ENCODE results near the gene PWWP2B.

Gene PWWP2B

DNA sequence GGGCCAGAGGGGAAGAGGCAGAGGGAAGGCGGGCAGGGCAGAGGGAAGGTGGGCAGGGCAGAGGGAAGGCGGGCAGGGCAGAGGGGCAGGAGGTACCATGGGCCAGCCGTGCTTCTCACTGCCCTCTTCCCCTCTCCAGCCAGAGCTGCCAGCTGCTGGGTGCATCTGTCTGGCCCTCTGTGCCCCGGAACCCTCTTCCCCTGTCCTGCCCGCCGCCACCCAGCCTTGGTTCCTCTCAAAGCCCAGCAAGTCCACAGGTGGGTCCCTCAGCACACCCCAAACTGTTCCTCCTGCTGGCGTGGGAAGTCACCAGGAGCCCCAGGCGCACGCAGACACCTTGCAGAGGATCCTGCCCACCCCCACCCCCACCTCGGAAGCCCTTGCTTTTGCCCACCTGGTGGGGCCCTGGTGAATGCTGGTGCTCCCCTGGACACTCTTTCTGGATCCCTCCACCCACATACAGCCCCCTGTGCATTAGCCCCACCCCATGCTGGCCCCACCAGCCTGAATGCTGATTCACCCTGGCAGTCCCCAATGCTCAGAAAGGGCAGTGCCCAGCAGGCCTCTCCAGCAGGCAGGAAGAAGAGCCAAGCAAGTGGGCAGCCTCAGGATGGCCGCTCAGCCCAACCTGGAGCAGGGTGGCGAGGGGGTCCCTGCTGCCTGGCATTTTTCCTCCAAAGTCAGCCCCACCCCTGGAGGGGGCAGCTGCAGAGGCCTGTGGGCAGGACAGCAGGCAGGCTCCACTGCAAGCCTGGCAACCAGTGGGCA, 1.9 kb upstream of the PWWP2B start:
- DNase-seq (ENCODE audit: low read depth) = no peak

DNA sequence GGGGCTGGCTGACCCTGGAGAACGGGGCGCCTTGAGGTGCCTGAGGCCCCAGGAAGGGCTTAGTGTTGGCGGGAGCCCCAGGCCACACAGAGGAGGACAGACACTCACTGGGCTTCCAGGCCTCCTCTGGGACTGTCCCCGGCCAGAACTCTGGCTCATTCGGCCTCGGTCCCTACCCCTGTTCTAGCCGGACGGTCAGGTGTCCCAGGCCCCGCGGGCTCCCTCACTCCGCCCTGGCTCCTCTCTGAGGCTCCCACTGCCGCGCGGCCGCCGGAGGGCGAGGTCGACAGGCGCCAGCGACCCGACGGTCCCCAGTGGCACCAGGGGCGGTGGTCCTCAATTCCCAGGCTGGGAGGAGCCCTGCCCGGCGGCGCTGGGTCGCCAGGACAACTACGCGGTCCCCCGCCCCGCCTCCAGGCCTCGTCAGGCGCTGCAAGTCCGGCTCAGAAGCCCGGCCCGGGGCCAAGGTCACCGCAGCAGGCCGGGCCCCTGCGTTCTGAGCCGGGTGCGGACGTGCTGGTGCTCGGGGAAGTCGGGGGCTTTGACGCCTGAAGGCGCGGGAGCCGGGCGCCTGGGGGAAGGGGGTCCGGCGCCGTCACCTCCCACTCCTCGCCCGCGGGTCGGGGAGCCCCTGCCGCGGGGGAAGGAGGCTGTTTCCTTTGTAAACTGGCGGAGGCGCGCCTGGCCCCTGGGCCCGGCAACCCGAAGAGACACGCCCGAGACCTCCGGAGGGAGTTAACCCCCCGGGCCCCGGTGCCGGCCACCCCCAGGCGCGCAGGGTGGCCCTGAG, 1.1 kb upstream of the PWWP2B start:
- DNase-seq (ENCODE audit: low read depth) = no peak

DNA sequence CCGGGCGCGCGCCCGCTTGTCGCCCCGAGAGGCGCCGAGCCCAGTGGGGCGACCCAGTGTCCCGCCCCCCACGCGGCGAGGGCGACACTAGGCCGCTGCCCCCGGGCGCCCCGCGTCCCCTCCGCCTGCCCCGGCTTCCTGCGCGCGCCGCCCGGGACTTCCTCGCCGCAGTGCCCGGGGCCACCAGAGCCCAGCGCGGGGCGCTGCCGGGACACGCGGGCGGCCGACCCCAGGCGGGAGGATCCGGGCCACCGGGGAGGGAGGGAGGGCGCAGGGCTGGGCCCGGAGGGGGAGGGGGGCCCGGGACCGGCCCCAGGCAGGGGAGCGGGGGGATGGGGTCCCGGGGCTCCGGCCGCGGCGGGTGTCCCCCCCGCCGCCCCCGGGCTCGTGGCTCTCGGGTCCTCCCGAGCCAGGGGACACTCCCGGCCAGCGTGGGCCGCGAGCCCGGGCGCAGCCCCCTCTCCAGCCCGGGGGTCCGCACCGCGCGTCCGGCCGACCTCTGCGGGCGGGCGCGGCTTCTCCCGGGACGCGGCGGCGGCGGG, 435 bp upstream of the PWWP2B start:
- DNase-seq (ENCODE audit: low read depth) = no peak

DNA sequence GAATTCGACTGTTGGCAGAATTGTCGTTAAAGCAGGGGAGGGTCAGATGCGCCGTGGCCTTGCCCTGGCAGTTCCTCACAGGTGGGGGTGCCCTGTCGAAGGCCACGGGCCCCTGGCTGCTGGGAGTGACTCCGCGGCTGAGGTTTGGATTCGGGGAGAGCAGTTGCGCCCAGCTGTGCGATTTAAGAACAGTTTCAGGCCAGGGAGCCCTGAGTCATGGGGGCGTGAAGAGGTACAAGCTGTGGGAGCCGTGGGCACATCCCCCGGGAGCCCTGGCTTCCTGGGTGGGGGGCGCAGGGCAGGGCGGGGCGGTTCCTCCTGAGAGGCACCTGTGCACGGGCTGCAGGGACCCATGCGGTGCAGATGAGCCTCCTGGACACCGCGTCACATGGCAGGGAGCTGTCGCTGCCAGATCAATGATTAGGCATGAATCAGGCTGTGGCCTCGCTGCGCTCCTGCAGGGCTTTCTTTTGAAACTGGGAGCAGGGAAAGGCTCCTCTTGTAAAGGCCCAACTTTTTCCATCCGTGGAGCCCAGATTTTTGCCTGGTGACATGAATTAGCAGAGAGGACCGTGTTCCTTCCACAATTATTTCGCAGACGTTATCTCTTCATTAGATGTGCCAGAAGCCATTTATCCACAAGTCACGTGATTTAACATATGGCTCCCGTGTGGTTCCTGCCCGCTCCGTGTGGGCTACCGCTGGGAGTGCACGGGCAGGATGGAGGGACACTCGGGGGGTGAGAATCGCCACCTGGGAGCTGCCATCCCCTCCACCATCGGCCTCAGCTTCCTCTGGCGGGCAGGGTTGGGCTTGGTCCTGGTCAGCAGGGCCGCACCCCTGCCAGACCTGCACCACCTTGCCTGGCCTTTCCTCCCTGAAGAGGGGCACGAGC, 918 bp downstream of the PWWP2B start:
- no peak for DNase-seq (ENCODE audit: low read depth)

DNA sequence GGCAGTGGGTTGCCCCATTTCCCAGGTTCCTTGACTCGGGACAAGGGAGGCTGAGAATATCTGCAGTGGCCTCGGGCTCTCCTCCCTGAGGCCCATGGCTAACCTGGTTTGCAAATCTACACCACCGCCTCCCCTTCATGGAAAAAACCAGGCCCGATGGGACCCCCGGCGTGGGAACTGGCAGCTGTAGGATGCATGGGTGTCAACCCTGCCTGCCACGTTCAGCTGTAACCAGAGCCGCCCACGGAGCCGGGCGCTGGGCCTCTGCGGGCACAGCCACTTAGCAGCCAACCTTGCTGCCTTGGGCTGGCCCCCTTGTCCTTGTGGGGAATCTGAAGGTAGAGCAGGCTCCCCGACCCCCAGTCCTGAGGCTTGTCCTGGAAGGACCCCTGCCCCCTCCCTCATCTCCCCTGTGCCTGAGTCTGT, 1.6 kb downstream of the PWWP2B start:
- DNase-seq (ENCODE audit: low read depth) = no peak

DNA sequence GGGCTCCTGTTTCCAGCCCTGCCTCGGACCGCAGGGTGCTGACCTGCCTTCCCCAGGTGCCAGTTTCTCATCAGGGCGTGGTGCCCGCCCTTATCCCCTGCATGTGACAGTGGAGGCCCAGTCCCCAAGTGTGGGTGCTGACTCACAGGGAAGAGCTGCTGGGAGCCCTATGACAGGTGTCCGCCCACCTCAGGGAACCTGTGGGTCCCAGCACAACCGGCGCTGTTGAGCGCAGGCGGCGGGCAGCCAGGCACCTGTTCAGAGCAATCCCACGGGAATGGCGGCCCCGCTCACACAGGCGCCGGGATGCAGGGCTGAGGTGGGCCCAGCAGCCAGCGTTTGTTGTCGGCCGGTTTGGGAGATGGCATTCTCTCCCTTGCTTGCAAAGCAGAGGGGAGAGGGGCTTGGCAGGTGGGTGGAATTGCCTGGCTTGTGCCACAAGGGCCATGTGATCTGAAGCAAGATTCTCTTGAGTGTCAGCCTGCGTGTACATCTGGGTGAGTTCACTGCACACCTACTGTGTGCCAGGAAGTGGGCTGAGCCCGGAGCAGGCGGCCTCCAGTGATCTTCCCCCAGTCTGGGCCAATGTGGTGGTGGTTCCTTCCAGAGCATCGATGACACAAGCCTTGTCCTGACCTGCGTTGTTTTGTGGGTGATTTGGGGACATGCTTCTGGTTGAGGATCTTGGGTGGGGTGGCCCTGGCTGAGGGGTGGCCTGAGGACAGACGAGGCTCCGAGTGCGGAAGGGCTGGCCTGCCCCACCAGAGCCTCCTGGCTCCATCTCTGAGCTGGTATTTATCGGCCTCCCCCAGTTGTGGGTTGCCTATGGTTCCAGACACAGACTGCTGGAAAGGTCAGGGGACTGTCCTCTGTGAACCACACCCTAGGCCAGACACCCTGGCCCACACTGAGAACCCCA, 2.4 kb downstream of the PWWP2B start:
- DNase-seq (ENCODE audit: low read depth) = no peak

DNA sequence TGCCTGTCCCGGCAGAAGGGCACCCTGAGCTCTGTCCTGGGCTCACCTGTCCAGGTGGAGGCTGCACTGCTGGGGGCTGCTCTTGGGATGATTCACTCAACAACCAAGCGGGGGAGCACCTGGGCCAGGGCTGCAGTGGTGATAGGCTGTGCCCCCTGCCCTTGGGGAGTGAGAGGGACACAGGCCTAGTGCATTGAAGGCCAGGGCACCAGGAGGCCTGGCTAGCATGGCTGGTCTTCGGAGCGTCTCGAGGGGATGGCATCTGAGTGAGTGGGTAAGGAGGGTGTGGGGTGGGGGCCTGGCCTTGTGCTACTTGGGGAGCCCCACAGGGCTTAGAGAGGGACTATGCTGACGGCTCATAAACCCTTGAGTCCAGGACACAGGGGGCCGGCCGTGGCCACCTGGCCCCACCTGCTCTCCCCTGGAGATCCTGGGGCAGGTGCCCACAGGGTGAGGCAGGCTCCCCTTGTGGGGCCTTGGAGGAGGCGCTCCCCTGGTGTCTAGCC, 3.1 kb downstream of the PWWP2B start:
- DNase-seq (ENCODE audit: low read depth) = no peak

DNA sequence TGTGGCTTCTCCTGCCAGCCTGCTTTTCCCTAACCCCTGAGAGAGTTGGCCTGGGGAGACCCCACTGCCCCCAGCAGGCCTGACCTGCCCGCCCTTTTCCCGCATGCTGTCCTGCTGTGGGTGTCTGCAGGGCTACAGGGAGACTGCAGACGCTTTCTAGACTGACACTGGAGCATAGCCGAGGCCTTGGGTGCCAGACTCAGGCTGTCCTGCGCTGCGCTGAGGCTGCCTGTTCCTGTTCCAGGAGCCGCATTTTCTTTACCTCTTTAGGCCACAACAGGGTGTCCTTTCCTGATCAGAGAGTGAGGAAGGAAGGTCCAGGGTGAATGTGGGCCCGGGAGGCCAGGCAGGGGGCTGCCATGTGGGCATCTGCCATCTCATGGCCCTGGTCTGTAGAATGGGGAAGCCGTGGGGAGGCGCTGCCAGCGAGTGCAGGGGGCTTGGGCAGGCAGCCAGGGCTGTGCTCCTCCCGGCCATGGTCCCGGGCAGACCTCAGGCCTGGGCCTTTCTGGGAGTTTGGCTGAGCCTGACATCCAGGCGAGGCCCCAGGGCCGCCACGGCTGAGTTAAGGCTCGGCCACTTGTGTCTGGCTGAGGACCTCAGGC, 3.6 kb downstream of the PWWP2B start:
- no peak for DNase-seq (ENCODE audit: low read depth)

DNA sequence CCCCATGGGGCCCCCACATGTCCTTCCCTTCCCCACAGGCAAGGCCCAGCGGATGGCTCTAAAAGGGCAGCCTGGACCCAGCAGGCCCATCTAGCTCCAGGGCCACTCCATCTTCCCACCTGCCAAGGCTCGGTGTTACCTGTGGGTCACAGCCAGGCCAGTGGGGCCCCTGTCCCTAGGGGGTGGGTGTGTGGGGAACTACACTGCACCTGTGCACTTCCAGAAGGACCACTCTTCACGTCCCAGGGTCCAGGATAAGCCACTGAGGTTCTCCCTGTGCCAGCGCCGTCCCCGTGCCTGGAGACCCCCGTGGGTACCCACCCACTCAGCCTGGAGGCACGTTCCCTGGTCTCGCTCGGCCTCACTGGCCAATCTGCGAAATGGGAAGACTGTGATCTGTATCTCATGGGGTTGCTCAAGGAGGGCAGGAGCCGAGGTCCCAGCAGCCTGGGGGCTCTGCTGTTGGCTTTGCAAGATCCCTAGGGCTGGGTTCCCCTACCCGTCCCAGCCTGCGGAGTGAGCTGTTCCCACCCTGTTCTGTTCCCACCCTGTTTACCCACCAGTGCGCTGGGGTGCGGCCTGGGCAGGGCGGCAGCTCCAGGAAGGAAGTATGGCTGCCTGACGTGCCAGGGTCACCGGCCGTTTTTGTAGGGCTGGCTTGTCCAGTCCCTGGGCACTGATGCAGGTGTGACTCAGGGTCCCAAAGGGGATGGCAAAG, 4.6 kb downstream of the PWWP2B start:
- no peak for DNase-seq (ENCODE audit: low read depth)

DNA sequence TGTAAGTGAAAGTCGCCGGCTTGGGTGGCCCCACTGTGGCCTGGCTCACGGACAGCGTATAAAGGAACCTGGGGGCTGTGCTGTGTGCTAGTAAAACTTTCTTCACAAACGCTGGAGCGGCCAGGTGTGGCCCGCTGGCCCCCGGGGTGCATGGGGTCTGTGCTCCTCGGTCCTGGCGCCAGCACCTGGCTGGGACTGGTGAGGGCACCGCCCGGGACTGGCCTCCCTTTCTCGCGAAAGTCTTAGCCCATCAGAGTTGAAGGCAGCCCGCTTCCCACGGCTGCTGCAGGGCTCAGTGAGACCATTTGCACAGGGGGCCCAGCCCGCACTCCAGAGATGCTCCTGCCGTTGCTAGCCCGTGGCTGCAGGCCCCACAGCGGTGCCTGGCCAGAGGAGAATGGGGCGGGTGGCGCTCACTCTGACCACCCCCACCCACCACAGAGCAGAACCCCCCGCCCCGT, 5.8 kb downstream of the PWWP2B start:
- no peak for DNase-seq (ENCODE audit: low read depth)

DNA sequence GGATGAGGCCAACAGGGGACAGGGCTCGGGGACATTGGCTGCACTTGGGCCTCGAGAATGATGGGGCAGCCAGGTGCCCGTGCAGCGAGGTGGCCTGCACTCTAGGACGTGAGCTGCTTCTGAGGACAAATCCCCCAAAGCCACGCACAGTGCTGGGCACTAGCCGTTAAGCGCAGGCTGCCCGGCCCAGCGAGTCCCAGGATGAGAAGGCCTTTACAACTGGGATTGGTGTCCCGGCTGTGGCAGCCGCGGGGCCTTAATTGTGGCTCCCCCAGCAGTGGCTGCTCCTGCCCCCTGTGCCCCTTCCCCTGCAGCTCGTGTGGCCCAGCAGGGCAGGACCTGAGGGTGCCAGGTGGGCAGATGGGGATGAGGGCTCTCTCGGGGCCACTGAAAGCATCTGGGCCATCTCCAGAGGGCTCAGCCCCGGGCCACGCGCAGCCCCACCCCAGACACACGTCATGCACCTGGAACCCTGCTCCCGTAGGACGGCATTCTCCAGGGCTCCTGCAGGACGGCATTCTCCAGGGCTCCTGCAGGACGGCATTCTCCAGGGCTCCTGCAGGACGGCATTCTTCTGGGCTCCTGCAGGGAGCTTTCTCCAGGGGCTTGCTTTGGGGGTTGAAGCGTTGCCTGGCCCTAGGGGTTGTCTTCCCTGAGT, 6.6 kb downstream of the PWWP2B start:
- no peak for DNase-seq (ENCODE audit: low read depth)

DNA sequence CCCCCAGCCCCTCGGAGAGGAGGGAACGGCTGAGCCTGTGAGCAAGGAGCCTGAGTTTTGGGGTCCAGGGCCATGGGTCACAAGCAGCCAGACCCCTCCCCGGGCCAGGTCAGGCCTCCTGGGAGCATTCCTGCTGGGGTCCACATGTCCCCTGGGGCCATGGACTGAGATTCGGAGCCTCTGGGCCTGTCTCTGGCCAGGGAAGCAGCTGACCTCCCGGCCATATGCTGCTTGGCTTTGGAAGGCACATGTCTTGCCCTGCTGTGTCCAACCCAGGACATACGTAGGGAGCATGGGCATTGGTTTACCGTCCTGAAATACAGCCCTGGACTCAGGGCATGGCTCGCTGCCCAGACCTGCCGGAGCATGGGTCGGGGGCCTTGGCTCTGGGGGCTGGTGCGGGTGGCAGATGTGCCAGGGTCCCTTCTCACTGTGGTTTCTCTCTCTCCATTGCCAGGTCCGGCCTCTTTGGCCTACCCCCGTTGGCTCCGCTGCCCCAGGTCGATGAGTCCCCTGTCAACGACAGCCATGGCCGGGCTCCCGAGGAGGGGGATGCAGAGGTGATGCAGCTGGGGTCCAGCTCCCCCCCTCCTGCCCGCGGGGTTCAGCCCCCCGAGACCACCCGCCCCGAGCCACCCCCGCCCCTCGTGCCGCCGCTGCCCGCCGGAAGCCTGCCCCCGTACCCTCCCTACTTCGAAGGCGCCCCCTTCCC, 7.3 kb downstream of the PWWP2B start:
- no peak for DNase-seq (ENCODE audit: low read depth)

DNA sequence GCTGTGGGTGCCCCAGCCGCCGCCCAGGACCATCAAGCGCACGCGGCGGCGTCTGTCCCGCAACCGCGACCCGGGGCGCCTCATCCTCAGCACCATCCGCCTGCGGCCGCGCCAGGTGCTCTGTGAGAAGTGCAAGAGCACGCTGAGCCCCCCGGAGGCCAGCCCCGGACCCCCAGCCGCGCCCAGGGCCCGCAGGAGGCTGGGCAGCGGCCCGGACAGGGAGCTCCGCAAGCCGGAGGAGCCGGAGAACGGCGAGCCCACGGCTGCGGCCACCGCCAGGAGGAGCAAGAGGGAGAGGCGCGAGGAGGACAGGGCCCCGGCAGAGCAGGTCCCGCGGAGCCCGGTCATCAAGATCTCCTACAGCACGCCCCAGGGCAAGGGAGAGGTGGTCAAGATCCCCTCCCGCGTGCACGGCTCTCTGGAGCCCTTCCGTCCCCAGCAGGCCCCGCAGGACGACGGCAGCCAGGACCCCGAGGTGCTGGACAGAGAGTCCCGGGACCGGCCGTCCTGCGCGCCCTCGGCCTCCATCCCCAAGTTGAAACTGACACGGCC, 8.0 kb downstream of the PWWP2B start:
- no peak for DNase-seq (ENCODE audit: low read depth)

DNA sequence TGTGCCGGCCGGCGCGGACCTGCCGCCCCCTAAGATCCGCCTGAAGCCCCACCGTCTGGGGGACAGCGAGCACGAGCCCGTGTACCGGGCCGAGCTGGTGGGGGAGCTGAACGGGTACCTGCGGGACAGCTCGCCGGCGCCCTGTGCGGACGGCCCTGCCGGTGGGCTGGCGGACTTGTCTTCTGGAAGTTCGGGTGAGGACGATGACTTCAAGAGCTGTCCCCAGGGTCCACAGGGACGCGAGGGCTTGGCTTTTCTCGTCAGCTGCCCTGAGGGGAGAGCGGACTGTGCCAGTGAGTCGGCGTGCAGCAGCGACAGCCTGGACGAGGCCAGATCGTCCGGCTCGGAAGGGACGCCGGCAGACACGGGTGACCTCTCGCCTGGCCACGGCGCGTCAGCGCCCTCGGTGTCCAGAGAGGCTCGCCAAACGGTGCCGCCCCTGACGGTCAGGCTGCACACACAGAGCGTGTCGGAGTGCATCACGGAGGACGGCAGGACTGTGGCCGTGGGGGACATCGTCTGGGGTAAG, 8.5 kb downstream of the PWWP2B start:
- no peak for DNase-seq (ENCODE audit: low read depth)

DNA sequence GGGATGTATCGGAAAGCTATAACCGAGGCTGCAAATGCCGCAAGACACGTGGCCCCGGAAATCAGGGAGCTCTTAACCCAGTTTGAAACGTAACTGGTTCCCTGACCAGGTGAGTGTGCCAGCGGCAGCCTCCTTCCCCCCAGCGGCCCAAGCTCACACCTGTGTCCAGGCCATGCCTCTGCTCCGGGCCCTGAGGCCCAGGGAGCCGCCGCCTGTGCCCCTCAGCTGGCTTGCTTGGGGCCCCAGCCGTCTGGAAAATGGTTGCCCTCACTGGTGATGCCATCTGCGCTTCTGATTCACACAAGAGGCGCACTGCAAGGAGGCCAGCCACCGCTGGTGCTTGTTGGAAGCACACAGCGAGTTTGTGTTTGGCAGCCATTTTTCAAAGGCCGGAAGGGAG, 9.2 kb downstream of the PWWP2B start:
- DNase-seq (ENCODE audit: low read depth) = no peak

DNA sequence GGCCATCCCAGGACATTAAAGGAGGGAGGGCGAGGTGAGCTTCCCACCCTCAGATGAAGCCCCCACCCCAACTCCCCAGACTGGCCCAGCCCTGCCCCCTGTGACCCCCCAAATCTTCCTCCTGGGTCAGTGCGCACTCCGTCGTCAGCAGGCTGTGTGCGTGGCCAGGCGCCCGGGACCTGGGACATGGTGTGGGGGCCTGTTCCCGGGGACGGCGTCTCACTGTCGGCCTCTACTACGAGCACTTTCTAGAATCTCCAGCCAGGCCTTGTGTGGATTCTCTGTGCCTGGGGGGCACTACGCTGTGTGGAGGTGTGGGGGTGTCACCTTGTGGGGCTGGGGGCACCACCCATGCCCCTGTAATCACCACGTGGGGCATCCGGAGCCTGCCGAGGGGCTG, 9.8 kb downstream of the PWWP2B start:
- DNase-seq (ENCODE audit: low read depth) = no peak

DNA sequence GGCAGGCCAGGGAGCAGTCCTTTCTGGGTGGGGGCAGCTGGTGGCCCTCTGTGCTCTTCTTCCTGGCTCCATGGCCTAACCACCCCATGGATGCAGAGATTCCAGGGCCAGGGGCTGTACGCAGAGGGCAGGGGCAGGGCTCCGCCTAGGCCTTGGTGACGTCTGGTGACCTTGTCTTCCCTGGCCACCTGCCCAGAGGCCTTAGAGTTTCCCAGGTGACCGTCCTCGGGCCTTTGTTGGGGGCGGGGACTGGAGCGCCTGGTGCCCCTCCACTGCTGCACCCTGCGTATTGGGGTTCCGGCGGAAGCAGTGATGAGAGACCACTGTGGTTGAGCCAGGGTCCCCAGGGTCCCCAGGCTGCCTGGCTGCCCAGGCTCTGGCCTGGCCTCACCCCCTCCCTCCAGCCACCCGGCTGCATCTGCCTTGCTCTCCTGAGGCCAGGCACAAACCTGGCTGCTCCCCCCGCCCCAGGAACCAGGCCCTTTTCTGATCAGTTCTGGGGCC, 10.3 kb downstream of the PWWP2B start:
- no peak for DNase-seq (ENCODE audit: low read depth)

DNA sequence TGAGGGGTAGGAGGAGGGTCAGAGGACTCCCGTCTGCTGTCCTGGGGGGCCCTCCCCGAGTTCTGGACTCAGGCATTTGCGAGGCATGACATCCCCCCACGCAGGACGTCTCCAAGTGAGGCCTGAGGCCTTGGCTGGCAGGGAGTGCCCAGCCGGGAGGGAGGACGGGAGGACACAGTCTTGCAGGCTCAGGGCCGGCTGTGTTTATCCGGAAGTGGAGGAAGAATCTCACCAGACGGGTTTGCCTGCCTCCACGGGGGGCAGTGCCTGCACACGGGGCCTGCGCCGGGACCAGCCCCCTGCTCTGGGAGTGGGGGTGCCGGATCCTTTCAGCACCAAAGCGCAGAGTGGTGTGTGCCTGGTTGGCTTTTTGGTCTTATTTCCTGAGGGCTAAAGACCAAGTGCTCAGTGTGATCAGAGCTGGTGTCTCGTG, 10.9 kb downstream of the PWWP2B start:
- no peak for DNase-seq (ENCODE audit: low read depth)
